ENCODE results near the gene PDZK1IP1.

DNA sequence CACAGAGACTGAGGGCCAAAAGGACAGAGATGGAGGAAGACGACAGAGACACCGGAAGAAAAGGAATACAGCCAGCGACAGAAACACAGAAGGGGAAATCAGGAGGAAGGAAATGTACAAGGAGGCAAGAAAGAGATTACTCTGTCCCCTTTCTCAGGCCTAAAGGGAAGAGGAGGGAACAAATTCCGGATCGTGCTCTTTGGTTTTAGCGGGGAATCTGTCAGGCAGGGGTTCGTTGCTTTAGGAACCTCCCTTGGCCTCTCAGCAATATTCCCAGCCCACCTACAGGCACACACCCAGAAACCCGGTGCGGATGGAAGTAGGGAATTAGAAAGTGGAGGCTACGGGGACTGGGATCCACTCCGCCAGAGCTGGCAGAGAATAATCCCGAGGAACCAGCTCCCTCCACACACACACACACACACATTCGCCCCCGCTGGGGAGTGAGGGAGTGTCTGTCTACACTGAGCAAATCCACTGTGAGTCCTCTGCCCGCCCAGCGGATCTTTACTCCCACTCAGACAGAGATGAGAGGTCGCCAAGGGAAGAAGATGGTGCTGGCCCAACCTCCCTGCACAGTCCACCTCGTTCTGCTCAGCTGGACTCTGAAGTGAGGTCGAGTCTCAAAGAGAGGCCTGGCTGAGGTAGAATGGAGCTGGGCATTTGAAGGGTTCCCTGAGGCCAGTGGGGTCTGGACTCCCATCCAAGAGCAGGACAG, 36.4 kb upstream of the PDZK1IP1 start:
- TF ChIP-seq GATA2 (IDR thresholded peaks at IDR 0.05; ENCODE audit: low read depth, low read length) (no peak), GATA3 (IDR thresholded peaks at IDR 0.05; ENCODE audit: low read depth, low read length) (no peak)
